Mesenchymal stem cell (in vitro differentiated cells and primary cell): Measurements from ENCODE around the gene MZT2B. TPM values are rescaled to one million over a fixed set of nuclear protein-coding genes. Genes with fewer than 3 reads are reported as not detected.
"Not testable (repeated sequence)": the region's sequence is repeated elsewhere in the genome, so short reads cannot be mapped to it uniquely, and the experiment has no call there.

ENCODE experiments used
- DNase-seq: peaks from one replicate; pipeline ENCODE4 v3.0.0-alpha.2; 2013
- H2AFZ ChIP-seq: one replicate; pipeline ENCODE4 v1.6.1; 2013; ENCODE audit warnings: low read depth, mild to moderate bottlenecking, control low read depth, inconsistent platforms, low read length, moderate library complexity
- H2AK5ac ChIP-seq: 2 replicates; pipeline ENCODE4 v1.6.1; 2013; ENCODE audit warnings: low read length, moderate library complexity, mild to moderate bottlenecking, inconsistent platforms; ENCODE audit not compliant: severe bottlenecking
- H2BK120ac ChIP-seq: one replicate; pipeline ENCODE4 v1.6.1; 2013; ENCODE audit warnings: low read depth, mild to moderate bottlenecking, inconsistent platforms, low read length, moderate library complexity
- H2BK12ac ChIP-seq, 2 experiments: one replicate each; pipeline ENCODE4 v1.6.1; 2013; ENCODE audit warnings: inconsistent platforms in 2 of 2, low read length in 2 of 2, mild to moderate bottlenecking in 2 of 2, moderate library complexity in 2 of 2, control low read depth in 1 of 2
- H2BK15ac ChIP-seq: one replicate; pipeline ENCODE4 v1.6.1; 2013; ENCODE audit warnings: mild to moderate bottlenecking, low read depth, inconsistent platforms; ENCODE audit not compliant: poor library complexity, severe bottlenecking
- H2BK5ac ChIP-seq: 2 replicates; pipeline ENCODE4 v1.6.1; 2013; ENCODE audit warnings: low read depth, mild to moderate bottlenecking, low read length, control low read depth, inconsistent platforms; ENCODE audit not compliant: poor library complexity, severe bottlenecking
- H3K14ac ChIP-seq, 2 experiments: one replicate each; pipeline ENCODE4 v1.6.1; 2013; ENCODE audit warnings: inconsistent platforms in 2 of 2, low read length in 2 of 2, control low read depth in 1 of 2, mild to moderate bottlenecking in 1 of 2, moderate library complexity in 1 of 2
- H3K18ac ChIP-seq, 2 experiments: one replicate each; pipeline ENCODE4 v1.6.1; 2013; ENCODE audit warnings: inconsistent platforms in 2 of 2, low read length in 2 of 2, control low read depth in 1 of 2, low read depth in 1 of 2, mild to moderate bottlenecking in 1 of 2
- H3K23ac ChIP-seq, 2 experiments: one replicate each; pipeline ENCODE4 v1.6.1; 2013; ENCODE audit warnings: inconsistent platforms in 2 of 2, low read length in 2 of 2, mild to moderate bottlenecking in 2 of 2, moderate library complexity in 2 of 2, control low read depth in 1 of 2
- H3K27ac ChIP-seq: 2 replicates; pipeline ENCODE4 v1.5.1; 2013; ENCODE audit warnings: mild to moderate bottlenecking, moderate library complexity, low read length, control low read depth, inconsistent platforms; ENCODE audit not compliant: poor library complexity, severe bottlenecking
- H3K27me3 ChIP-seq, 2 experiments: 2 replicates each; pipeline versions ENCODE4 v1.6.1 to v1.7.0; 2013; ENCODE audit warnings: low read length in 2 of 2, mild to moderate bottlenecking in 2 of 2, moderate library complexity in 2 of 2, control low read depth in 1 of 2, inconsistent platforms in 1 of 2; ENCODE audit not compliant: control insufficient read depth in 1 of 2, insufficient read depth in 1 of 2
- H3K36me3 ChIP-seq, 2 experiments: 2 replicates each; pipeline versions ENCODE4 v1.6.1 to v1.7.0; 2013; ENCODE audit warnings: low read length in 2 of 2, control low read depth in 1 of 2, inconsistent platforms in 1 of 2, low read depth in 1 of 2, mild to moderate bottlenecking in 1 of 2; ENCODE audit not compliant: insufficient read depth in 2 of 2, control insufficient read depth in 1 of 2
- H3K4ac ChIP-seq, 2 experiments: one replicate each; pipeline ENCODE4 v1.6.1; 2013; ENCODE audit warnings: inconsistent platforms in 2 of 2, low read length in 2 of 2, mild to moderate bottlenecking in 2 of 2, moderate library complexity in 2 of 2, control low read depth in 1 of 2, low read depth in 1 of 2
- H3K4me1 ChIP-seq: 2 replicates; pipeline ENCODE4 v1.6.1; 2013; ENCODE audit warnings: low read depth, low read length, control low read depth; ENCODE audit not compliant: control insufficient read depth, insufficient read depth
- H3K4me2 ChIP-seq: 2 replicates; pipeline ENCODE4 v1.6.1; 2013; ENCODE audit warnings: low read length, mild to moderate bottlenecking, inconsistent platforms; ENCODE audit not compliant: poor library complexity, severe bottlenecking
- H3K4me3 ChIP-seq, 2 experiments: 2 replicates each; pipeline versions ENCODE4 v1.5.1 to v1.7.0; 2013; ENCODE audit warnings: low read length in 2 of 2, mild to moderate bottlenecking in 2 of 2, control low read depth in 1 of 2, low read depth in 1 of 2; ENCODE audit not compliant: insufficient read depth in 1 of 2
- H3K79me1 ChIP-seq: replicated peaks from 2 replicates; pipeline ENCODE4 v1.6.1; 2013; ENCODE audit warnings: mild to moderate bottlenecking, control low read depth, low read length, inconsistent platforms; ENCODE audit not compliant: poor library complexity, severe bottlenecking
- H3K9ac ChIP-seq: 2 replicates; pipeline ENCODE4 v1.7.0; 2013; ENCODE audit warnings: mild to moderate bottlenecking, low read length, moderate library complexity
- H3K9me3 ChIP-seq: 2 replicates; pipeline ENCODE4 v1.7.0; 2013; ENCODE audit warnings: mild to moderate bottlenecking, low read length; ENCODE audit not compliant: control insufficient read depth
- H4K8ac ChIP-seq: one replicate; pipeline ENCODE4 v1.6.1; 2013; ENCODE audit warnings: inconsistent platforms, mild to moderate bottlenecking, low read length, moderate library complexity
- H4K91ac ChIP-seq: one replicate; pipeline ENCODE4 v1.6.1; 2013; ENCODE audit warnings: mild to moderate bottlenecking, low read length, inconsistent platforms
- WGBS: methylation state at CpG from one replicate; pipeline ENCODE4 v1.1.7; 2013; ENCODE audit warnings: mixed read lengths; 5-methylcytosine and 5-hydroxymethylcytosine counted together
- polyA plus RNA-seq, 2 experiments: library from polyadenylated mRNA; stranded (reverse); fragments of 200-250 nt; gene quantifications; one replicate each; pipeline ENCODE4 v1.2.3, GENCODE V29; 2013

The MZT2B gene
- 309 TPM for polyA plus RNA-seq (2013, experiment 1 of 2)
- polyA plus RNA-seq (2013, experiment 2 of 2) = 301 TPM

DNA sequence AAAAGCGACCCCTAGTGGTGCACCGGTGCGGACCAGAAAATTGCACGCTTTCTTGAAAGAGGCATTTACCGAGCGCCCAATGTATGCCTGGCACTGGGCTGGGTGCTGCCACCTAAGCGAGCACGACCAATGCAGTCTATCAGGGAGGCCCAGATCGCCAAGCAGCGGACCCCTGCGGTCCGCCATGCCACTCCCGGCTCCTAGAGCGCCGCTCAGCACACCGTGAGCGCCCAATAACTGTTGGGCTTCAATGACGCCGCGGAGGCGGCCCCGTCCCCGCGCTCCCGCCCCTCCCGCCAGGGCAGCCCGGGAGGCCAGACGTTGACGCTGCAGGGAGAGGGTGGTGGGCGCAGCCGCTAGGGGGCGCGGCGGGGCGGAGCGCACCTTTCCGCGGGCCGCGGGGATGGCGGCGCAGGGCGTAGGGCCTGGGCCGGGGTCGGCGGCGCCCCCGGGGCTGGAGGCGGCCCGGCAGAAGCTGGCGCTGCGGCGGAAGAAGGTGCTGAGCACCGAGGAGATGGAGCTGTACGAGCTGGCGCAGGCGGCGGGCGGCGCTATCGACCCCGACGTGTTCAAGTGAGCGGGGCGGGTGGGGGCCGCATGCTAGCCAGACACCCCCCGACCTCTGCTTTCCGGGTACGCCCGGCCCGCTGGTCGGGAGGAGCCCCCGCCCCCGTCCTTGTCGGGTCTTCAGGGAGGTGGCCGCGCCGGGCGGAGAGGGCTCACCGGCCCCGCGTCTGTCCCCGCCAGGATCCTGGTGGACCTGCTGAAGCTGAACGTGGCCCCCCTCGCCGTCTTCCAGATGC, at the start of gene MZT2B:
Gene MZT2B, plus strand, starts transcription at position 383 of the 803 bp plus-strand sequence. Its CDS starts 21 bp downstream, at position 404.
- peak within 1 kb of the TSS in 1 of 2 experiments; percentile 90 for H3K23ac ChIP-seq
- DNase-seq = peak; percentile 85
- H3K27ac ChIP-seq = peak within 1 kb of the TSS; percentile 87
- peak within 1 kb of the TSS; percentile 92 for H4K8ac ChIP-seq
- peak within 1 kb of the TSS; percentile 94 for H3K9ac ChIP-seq
- H4K91ac ChIP-seq = peak within 1 kb of the TSS; percentile 91
- H3K79me1 ChIP-seq, H3K9me3 ChIP-seq, H3K27me3 ChIP-seq: not testable (repeated sequence)
- peak within 1 kb of the TSS; percentile 81 for H2AFZ ChIP-seq
- H3K36me3 ChIP-seq = peaks cover 0 to 12% of the 10 kb centered on the region in 2 experiments
- H2AK5ac ChIP-seq = peak within 1 kb of the TSS; percentile 53
- 1% methylated on average over 51 of the region's 86 CpGs for WGBS
- peak within 1 kb of the TSS; percentile 19 for H2BK15ac ChIP-seq
- peak within 1 kb of the TSS in 1 of 2 experiments; percentile 31 for H2BK12ac ChIP-seq
- H3K18ac ChIP-seq = peak within 1 kb of the TSS; percentile 76 to 99
- peak within 1 kb of the TSS; percentile 75 to 85 for H3K4ac ChIP-seq
- H3K4me2 ChIP-seq = peak within 1 kb of the TSS; percentile 94
- H2BK5ac ChIP-seq = peak within 1 kb of the TSS; percentile 74
- peak within 1 kb of the TSS; percentile 62 for H2BK120ac ChIP-seq
- peak within 1 kb of the TSS in 1 of 2 experiments; percentile 4 for H3K14ac ChIP-seq
- H3K4me1 ChIP-seq = peaks cover 33% of the 10 kb centered on the region
- peak within 1 kb of the TSS; percentile 83 to 94 for H3K4me3 ChIP-seq

GRCh38 chr2:130135692-130136541, 46.1 kb upstream of the MZT2B start:
- no peak for DNase-seq
- no peak overlapping the region for H4K91ac ChIP-seq
- WGBS = 98% methylated on average over 15 of the region's 15 CpGs
- H3K4me1 ChIP-seq = no peaks in the 10 kb centered on the region
- H3K9ac ChIP-seq = no peak overlapping the region
- no peaks in the 10 kb centered on the region for H3K9me3 ChIP-seq
- no peak overlapping the region for H2AFZ ChIP-seq
- no peak overlapping the region for H3K18ac ChIP-seq
- H3K4me3 ChIP-seq = no peak overlapping the region
- no peak overlapping the region for H2AK5ac ChIP-seq
- H3K14ac ChIP-seq = no peak overlapping the region
- no peak overlapping the region for H3K23ac ChIP-seq
- no peak overlapping the region for H4K8ac ChIP-seq
- no peak overlapping the region for H2BK12ac ChIP-seq
- H3K27me3 ChIP-seq = no peaks in the 10 kb centered on the region
- H3K36me3 ChIP-seq = no peaks in the 10 kb centered on the region
- no peak overlapping the region for H3K27ac ChIP-seq
- no peak overlapping the region for H3K4me2 ChIP-seq
- no peak overlapping the region for H2BK5ac ChIP-seq
- no peaks in the 10 kb centered on the region for H3K79me1 ChIP-seq
- H2BK15ac ChIP-seq = no peak overlapping the region
- no peak overlapping the region for H2BK120ac ChIP-seq
- no peak overlapping the region for H3K4ac ChIP-seq

DNA sequence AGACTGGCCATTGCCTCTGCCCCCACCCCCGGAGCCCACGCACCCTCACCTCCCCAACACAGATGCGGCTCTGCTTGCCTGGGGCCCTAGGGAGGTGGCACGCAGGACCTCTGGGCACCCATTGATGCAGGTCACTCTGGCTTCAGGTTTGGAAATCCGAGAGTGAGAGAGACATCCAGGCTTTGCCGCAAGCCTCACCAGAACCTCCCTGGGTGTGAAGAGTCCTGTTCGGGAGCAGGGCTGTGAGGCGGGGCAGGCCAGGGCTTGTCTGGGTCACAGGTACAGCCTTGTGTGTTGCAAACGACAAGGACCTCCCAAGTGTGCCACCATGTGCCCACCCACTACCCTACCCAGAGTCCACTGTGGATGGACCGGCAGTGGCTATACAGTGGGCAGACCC, 45.5 kb upstream of the MZT2B start:
- not testable (repeated sequence) for DNase-seq, H3K14ac ChIP-seq, H3K27me3 ChIP-seq, H3K18ac ChIP-seq, H4K91ac ChIP-seq, H2BK15ac ChIP-seq, H3K36me3 ChIP-seq, H3K23ac ChIP-seq, H3K4me2 ChIP-seq, H2BK5ac ChIP-seq, H3K9ac ChIP-seq, H3K4ac ChIP-seq, H3K27ac ChIP-seq, H2BK120ac ChIP-seq, H3K4me3 ChIP-seq, H4K8ac ChIP-seq, H2AFZ ChIP-seq, H3K4me1 ChIP-seq, H2BK12ac ChIP-seq, H3K79me1 ChIP-seq, H3K9me3 ChIP-seq, H2AK5ac ChIP-seq
- 94% methylated on average over 6 of the region's 10 CpGs for WGBS

DNA sequence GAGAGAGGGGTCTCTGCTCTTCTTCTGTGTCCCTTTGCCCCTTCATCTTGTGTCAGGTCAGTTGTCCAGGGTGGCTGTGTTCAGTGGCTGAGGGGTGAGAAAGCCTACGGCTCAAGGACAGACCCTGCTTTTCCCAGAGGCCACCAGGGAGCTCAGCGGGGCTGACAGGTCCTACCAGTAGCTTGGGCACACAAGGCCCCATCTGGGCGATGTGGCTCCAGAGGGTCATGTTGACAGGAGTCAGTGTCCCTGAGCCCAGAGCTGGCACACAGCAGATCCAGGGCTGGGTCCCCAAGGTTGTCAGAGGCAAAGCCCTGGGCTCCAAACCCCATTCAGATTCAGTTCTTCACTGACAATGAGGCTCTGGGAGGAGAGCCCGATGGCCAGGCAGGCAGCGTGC, 44.9 kb upstream of the MZT2B start:
- not testable (repeated sequence) for H4K8ac ChIP-seq, DNase-seq, H2BK120ac ChIP-seq, H2AK5ac ChIP-seq, H3K79me1 ChIP-seq, H3K27me3 ChIP-seq, H3K9me3 ChIP-seq, H2AFZ ChIP-seq, H3K4me1 ChIP-seq, H2BK12ac ChIP-seq, H2BK15ac ChIP-seq, H3K36me3 ChIP-seq, H2BK5ac ChIP-seq, H3K18ac ChIP-seq, H4K91ac ChIP-seq, H3K4me3 ChIP-seq, H3K9ac ChIP-seq, H3K27ac ChIP-seq, H3K4ac ChIP-seq, H3K4me2 ChIP-seq, H3K23ac ChIP-seq, H3K14ac ChIP-seq
- 61% methylated on average over 3 of the region's 5 CpGs for WGBS
